Neural progenitor cell (in vitro differentiated cells): ENCODE measurements around the gene TRANK1. TPM values are rescaled to one million over a fixed set of nuclear protein-coding genes. Genes with fewer than 3 reads are reported as not detected.

Experiments
- DNase-seq: peaks from one replicate; pipeline ENCODE4 v3.0.0-alpha.2; 2016; ENCODE audit warnings: low spot score
- H2AFZ ChIP-seq: fragments of 200-600 bp; sonication (generic); replicated peaks from 2 replicates; pipeline ENCODE4 v1.6.1; 2016; ENCODE audit warnings: antibody characterized with exemption
- H3F3A ChIP-seq: fragments of 200-600 bp; sonication (generic); 2 replicates; pipeline ENCODE4 v1.6.1; 2016; ENCODE audit warnings: antibody characterized with exemption, low read depth
- H3K27ac ChIP-seq: fragments of 200-600 bp; sonication (generic); 2 replicates; pipeline ENCODE4 v1.5.1; 2016; ENCODE audit warnings: mild to moderate bottlenecking
- H3K27me3 ChIP-seq: fragments of 200-600 bp; sonication (generic); 2 replicates; pipeline ENCODE4 v1.6.1; 2016; ENCODE audit warnings: mild to moderate bottlenecking, moderate library complexity
- H3K36me3 ChIP-seq: fragments of 200-600 bp; sonication (generic); 2 replicates; pipeline ENCODE4 v1.5.1; 2016
- H3K4me1 ChIP-seq: fragments of 200-600 bp; sonication (generic); 2 replicates; pipeline ENCODE4 v1.6.1; 2016; ENCODE audit warnings: mixed run types
- H3K4me2 ChIP-seq: fragments of 200-600 bp; sonication (generic); 2 replicates; pipeline ENCODE4 v1.6.1; 2016
- H3K4me3 ChIP-seq: fragments of 200-600 bp; sonication (generic); 2 replicates; pipeline ENCODE4 v1.5.1; 2016
- H3K79me2 ChIP-seq: fragments of 200-600 bp; sonication (generic); 2 replicates; pipeline ENCODE4 v1.6.1; 2016; ENCODE audit warnings: low read depth
- H3K9ac ChIP-seq: fragments of 200-600 bp; sonication (generic); 2 replicates; pipeline ENCODE4 v1.6.1; 2016
- H3K9me3 ChIP-seq: fragments of 200-600 bp; sonication (generic); 2 replicates; pipeline ENCODE4 v1.5.1; 2016; ENCODE audit warnings: low read depth
- H4K20me1 ChIP-seq: fragments of 200-600 bp; sonication (generic); 2 replicates; pipeline ENCODE4 v1.6.1; 2016; ENCODE audit warnings: low read depth
- H3K27ac Mint-ChIP-seq: 3 replicates; pipeline ENCODE4 v1.8.0; 2021; ENCODE audit warnings: mixed read lengths
- H3K27me3 Mint-ChIP-seq: 2 replicates; pipeline ENCODE4 v1.8.0; 2022; ENCODE audit warnings: low read depth, mild to moderate bottlenecking, inconsistent platforms, moderate library complexity, mixed read lengths; ENCODE audit not compliant: insufficient read depth
- H3K36me3 Mint-ChIP-seq: 3 replicates; pipeline ENCODE4 v1.8.0; 2021; ENCODE audit warnings: mixed read lengths
- H3K4me1 Mint-ChIP-seq: 3 replicates; pipeline ENCODE4 v1.8.0; 2021; ENCODE audit warnings: mixed read lengths
- H3K4me3 Mint-ChIP-seq: 3 replicates; pipeline ENCODE4 v1.8.0; 2021; ENCODE audit warnings: mild to moderate bottlenecking, moderate library complexity, mixed read lengths
- H3K9me3 Mint-ChIP-seq: 3 replicates; pipeline ENCODE4 v1.8.0; 2020; ENCODE audit warnings: mixed read lengths
- EZH2 ChIP-seq: fragments of 200-600 bp; sonication (generic); IDR thresholded peaks from 2 replicates; pipeline ENCODE4 v1.6.1; 2017; ENCODE audit warnings: antibody characterized with exemption, mild to moderate bottlenecking, moderate library complexity
- EZH2phosphoT487 ChIP-seq: fragments of 200-600 bp; sonication (generic); IDR thresholded peaks from 2 replicates; pipeline ENCODE4 v1.6.1; 2017; ENCODE audit warnings: antibody characterized with exemption
- total RNA-seq: library from RNA; depleted of rRNA; stranded (reverse); fragments of >200 nt; gene quantifications from 2 replicates; pipeline ENCODE4 v1.2.3, GENCODE V29; 2015; ENCODE audit warnings: low replicate concordance
- TF ChIP-seq, protein P1 (sequence below): fragments of 200-600 bp; sonication (generic); IDR thresholded peaks from 2 replicates; pipeline ENCODE4 v1.5.1; 2017; ENCODE audit warnings: antibody characterized with exemption, mild to moderate bottlenecking

TRANK1 gene
- 10.5 and 12.1 TPM in 2 replicates for total RNA-seq

GRCh38 chr3:36944641-36945270 is at the start of gene TRANK1:
Gene TRANK1 (minus strand): TSS chr3:36945054. CDS start chr3:36944809, 245 bp downstream.
- peak within 1 kb of the TSS; percentile 91 for H2AFZ ChIP-seq
- H3K27ac ChIP-seq, result no peak within 1 kb of the TSS
- peak within 1 kb of the TSS; percentile 89 for H3K4me2 ChIP-seq
- Mint-ChIP-seq H3K4me1 (peaks cover 3% of the 10 kb centered on the region), H3K36me3 (peaks cover 5% of the 10 kb centered on the region), H3K9me3 (peaks cover 43% of the 10 kb centered on the region), H3K27ac (peak within 1 kb of the TSS; percentile 46), H3K4me3 (peak within 1 kb of the TSS; percentile 85), H3K27me3 (peaks cover 20% of the 10 kb centered on the region)
- peak; percentile 56 for DNase-seq
- H3K36me3 ChIP-seq, result no peaks in the 10 kb centered on the region
- TF ChIP-seq, protein P1, sequence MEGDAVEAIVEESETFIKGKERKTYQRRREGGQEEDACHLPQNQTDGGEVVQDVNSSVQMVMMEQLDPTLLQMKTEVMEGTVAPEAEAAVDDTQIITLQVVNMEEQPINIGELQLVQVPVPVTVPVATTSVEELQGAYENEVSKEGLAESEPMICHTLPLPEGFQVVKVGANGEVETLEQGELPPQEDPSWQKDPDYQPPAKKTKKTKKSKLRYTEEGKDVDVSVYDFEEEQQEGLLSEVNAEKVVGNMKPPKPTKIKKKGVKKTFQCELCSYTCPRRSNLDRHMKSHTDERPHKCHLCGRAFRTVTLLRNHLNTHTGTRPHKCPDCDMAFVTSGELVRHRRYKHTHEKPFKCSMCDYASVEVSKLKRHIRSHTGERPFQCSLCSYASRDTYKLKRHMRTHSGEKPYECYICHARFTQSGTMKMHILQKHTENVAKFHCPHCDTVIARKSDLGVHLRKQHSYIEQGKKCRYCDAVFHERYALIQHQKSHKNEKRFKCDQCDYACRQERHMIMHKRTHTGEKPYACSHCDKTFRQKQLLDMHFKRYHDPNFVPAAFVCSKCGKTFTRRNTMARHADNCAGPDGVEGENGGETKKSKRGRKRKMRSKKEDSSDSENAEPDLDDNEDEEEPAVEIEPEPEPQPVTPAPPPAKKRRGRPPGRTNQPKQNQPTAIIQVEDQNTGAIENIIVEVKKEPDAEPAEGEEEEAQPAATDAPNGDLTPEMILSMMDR, result no peak
- peak; percentile 74 for TF ChIP-seq EZH2
- peak; percentile 67 for TF ChIP-seq EZH2phosphoT487
- H3K9ac ChIP-seq, result peak within 1 kb of the TSS; percentile 15
- peak within 1 kb of the TSS; percentile 52 for H3K4me3 ChIP-seq
- H3F3A ChIP-seq, result peaks cover 12% of the 10 kb centered on the region
- no peaks in the 10 kb centered on the region for H3K9me3 ChIP-seq
- peaks cover 10% of the 10 kb centered on the region for H3K4me1 ChIP-seq
- no peaks in the 10 kb centered on the region for H4K20me1 ChIP-seq
- peaks cover 34% of the 10 kb centered on the region for H3K27me3 ChIP-seq
- H3K79me2 ChIP-seq, result no peaks in the 10 kb centered on the region

GRCh38 chr3:36993326-36994283 is 48.8 kb upstream of the TRANK1 start, which contains the start of gene MLH1:
Gene MLH1 (plus strand): TSS chr3:36993518. CDS start chr3:36993548, 30 bp downstream.
- Histone ChIP-seq H3K4me1 (peaks cover 35% of the 10 kb centered on the region), H3K4me3 (peak within 1 kb of the TSS; percentile 66), H3K27ac (peak within 1 kb of the TSS; percentile 97), H3K79me2 (peaks cover 78% of the 10 kb centered on the region), H3K36me3 (peaks cover 19% of the 10 kb centered on the region), H3K9me3 (no peaks in the 10 kb centered on the region), H4K20me1 (peaks cover 31% of the 10 kb centered on the region), H3F3A (peaks cover 8% of the 10 kb centered on the region), H3K9ac (peak within 1 kb of the TSS; percentile 95), H3K27me3 (no peaks in the 10 kb centered on the region), H2AFZ (peak within 1 kb of the TSS; percentile 93), H3K4me2 (peak within 1 kb of the TSS; percentile 91)
- Mint-ChIP-seq H3K27ac (no peak within 1 kb of the TSS), H3K4me3 (no peak within 1 kb of the TSS), H3K9me3 (no peaks in the 10 kb centered on the region), H3K4me1 (peaks cover 28% of the 10 kb centered on the region), H3K36me3 (peaks cover 21% of the 10 kb centered on the region), H3K27me3 (peaks cover 2% of the 10 kb centered on the region)
- peak; percentile 99 for DNase-seq
- TF ChIP-seq EZH2, result no peak
- TF ChIP-seq EZH2phosphoT487, result no peak
- TF ChIP-seq, protein P1, result no peak

- H3K9me3 Mint-ChIP-seq, result no peaks in the 10 kb centered on the region
- peak within 1 kb of the TSS; percentile 93 for H2AFZ ChIP-seq
Measured at GRCh38 chr3:36992806-36993325, 48.0 kb upstream of the TRANK1 start, which contains the start of gene EPM2AIP1. Gene EPM2AIP1 (minus strand): TSS chr3:36993131. CDS start chr3:36993077, 54 bp downstream.

More at GRCh38 chr3:36992806-36993325, 48.0 kb upstream of the TRANK1 start, which contains the start of gene EPM2AIP1:
- Mint-ChIP-seq H3K27ac (peak within 1 kb of the TSS; percentile 54), H3K4me3 (no peak within 1 kb of the TSS), H3K27me3 (peaks cover 2% of the 10 kb centered on the region), H3K4me1 (peaks cover 36% of the 10 kb centered on the region), H3K36me3 (peaks cover 14% of the 10 kb centered on the region)
- no peaks in the 10 kb centered on the region for H3K27me3 ChIP-seq
- DNase-seq, result peak; percentile 91
- H4K20me1 ChIP-seq, result peaks cover 38% of the 10 kb centered on the region
- H3K79me2 ChIP-seq, result peaks cover 77% of the 10 kb centered on the region
- H3K27ac ChIP-seq, result peak within 1 kb of the TSS; percentile 97
- peaks cover 35% of the 10 kb centered on the region for H3K4me1 ChIP-seq
- no peaks in the 10 kb centered on the region for H3K9me3 ChIP-seq
- TF ChIP-seq, protein P1, result peak; percentile 52
- TF ChIP-seq EZH2 (no peak), EZH2phosphoT487 (no peak)
- peaks cover 11% of the 10 kb centered on the region for H3F3A ChIP-seq
- H3K4me3 ChIP-seq, result peak within 1 kb of the TSS; percentile 66
- H3K9ac ChIP-seq, result peak within 1 kb of the TSS; percentile 95
- H3K36me3 ChIP-seq, result peaks cover 12% of the 10 kb centered on the region
- H3K4me2 ChIP-seq, result peak within 1 kb of the TSS; percentile 91
